ENCODE results near the gene LRCH1. TPM values are rescaled to one million over a fixed set of nuclear protein-coding genes. Genes with fewer than 3 reads are reported as not detected.

Gene LRCH1
- total RNA-seq, 4 donors from 2014 or later = 17.2 to 25.7 (median 21.9) TPM

DNA sequence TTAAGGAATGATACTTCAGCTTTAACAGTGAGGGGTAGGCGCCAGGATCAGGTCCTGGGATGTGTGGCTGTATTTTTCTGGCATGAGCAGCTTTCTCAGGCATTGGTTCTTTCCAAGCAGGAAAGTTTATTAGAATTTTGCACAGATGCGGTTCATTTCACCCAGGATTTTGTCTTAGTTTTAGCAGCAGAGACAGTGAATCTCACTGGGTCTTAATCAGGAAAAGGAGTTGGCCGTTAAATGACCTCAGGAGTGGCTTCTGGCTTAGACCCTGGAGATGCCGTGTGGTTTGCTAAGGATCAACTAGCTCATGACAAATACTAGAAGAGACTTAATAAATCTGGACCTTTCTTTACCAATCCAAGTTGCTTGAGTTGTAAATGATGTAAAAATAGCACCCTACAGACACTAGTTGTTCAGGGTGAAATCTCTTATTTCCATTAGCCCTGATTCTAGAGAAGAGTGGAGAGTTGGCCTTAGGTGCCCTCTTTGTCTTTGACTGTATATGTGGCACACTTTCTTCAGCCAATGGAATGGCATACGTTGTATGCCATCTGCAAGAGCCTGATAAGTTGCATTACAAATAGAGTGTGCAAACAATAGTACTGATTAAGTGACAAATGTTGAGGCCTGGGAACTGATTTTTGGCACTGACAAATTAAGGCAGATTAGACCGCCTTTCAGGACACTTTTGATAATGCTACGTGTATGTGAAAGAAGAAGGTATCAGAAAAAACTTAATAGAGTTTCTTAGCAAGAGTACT is 34.0 kb downstream of the LRCH1 start:
- Histone ChIP-seq H3K27me3 (no peaks in the 10 kb centered on the region), H3K9me3 (no peaks in the 10 kb centered on the region), H3K4me1 (peaks cover 0 to 52% (median 8%) of the 10 kb centered on the region in 4 donors), H3K36me3 (no peaks in the 10 kb centered on the region), H3K4me3 (no peak overlapping the region), H3K27ac (no peak overlapping the region)
- DNase-seq (ENCODE audit: low spot score in 2 of 2) = no peak
- TF ChIP-seq POLR2A (IDR thresholded peaks at IDR 0.05) (no peak), EP300 (IDR thresholded peaks at IDR 0.05) (no peak)
- TF ChIP-seq, protein P1, sequence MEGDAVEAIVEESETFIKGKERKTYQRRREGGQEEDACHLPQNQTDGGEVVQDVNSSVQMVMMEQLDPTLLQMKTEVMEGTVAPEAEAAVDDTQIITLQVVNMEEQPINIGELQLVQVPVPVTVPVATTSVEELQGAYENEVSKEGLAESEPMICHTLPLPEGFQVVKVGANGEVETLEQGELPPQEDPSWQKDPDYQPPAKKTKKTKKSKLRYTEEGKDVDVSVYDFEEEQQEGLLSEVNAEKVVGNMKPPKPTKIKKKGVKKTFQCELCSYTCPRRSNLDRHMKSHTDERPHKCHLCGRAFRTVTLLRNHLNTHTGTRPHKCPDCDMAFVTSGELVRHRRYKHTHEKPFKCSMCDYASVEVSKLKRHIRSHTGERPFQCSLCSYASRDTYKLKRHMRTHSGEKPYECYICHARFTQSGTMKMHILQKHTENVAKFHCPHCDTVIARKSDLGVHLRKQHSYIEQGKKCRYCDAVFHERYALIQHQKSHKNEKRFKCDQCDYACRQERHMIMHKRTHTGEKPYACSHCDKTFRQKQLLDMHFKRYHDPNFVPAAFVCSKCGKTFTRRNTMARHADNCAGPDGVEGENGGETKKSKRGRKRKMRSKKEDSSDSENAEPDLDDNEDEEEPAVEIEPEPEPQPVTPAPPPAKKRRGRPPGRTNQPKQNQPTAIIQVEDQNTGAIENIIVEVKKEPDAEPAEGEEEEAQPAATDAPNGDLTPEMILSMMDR (IDR thresholded peaks at IDR 0.05) = no peak
- WGBS, 2 donors = 67 to 74% methylated on average over 7 of the region's 7 CpGs

DNA sequence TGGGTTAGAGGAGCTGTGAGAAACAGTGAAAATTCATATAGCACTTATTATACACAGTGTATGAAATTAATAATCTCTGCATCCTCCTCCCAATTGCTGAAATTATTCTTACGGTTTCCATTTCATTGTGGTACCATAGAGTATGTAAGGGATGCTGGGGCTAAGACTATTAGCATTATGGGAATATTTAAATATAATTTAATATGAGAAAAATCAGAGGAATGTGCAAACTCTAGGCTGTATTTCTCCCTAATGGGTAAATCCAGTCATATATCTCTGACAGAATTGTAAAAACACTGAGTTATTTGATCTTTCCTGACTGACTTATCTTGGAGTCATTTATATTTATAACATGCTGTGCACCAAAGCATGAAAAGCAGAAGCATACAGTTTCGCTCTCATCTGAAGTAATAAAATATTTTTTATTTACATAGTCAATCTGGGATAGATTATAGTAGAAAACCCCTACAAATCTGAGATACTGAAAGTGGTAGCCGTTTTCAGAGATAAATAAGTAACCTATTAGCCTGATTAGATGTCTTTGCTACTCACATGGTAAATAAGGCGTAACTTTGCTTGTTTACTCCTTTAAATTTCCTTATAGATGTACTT is 34.9 kb downstream of the LRCH1 start:
- Histone ChIP-seq H3K36me3 (no peaks in the 10 kb centered on the region), H3K27ac (no peak overlapping the region), H3K4me1 (peaks cover 0 to 55% (median 8%) of the 10 kb centered on the region in 4 donors), H3K4me3 (no peak overlapping the region), H3K9me3 (no peaks in the 10 kb centered on the region), H3K27me3 (no peaks in the 10 kb centered on the region)
- DNase-seq (ENCODE audit: low spot score in 2 of 2) = no peak
- TF ChIP-seq POLR2A (IDR thresholded peaks at IDR 0.05) (no peak), EP300 (IDR thresholded peaks at IDR 0.05) (no peak)
- TF ChIP-seq, protein P1 (IDR thresholded peaks at IDR 0.05) = no peak
- WGBS, 2 donors = 80% methylated on average over 4 of the region's 4 CpGs

GRCh38 chr13:46592385-46592784 is 39.4 kb downstream of the LRCH1 start:
- H3K36me3 ChIP-seq = no peaks in the 10 kb centered on the region
- H3K4me1 ChIP-seq = peaks cover 3 to 53% (median 22%) of the 10 kb centered on the region in 4 donors
- no peaks in the 10 kb centered on the region for H3K9me3 ChIP-seq
- DNase-seq (ENCODE audit: low spot score in 2 of 2) = no peak
- no peaks in the 10 kb centered on the region for H3K27me3 ChIP-seq
- no peak overlapping the region for H3K27ac ChIP-seq
- no peak overlapping the region for H3K4me3 ChIP-seq
- TF ChIP-seq, protein P1 (IDR thresholded peaks at IDR 0.05) = no peak
- TF ChIP-seq EP300 (IDR thresholded peaks at IDR 0.05) (no peak), POLR2A (IDR thresholded peaks at IDR 0.05) (no peak)

DNA sequence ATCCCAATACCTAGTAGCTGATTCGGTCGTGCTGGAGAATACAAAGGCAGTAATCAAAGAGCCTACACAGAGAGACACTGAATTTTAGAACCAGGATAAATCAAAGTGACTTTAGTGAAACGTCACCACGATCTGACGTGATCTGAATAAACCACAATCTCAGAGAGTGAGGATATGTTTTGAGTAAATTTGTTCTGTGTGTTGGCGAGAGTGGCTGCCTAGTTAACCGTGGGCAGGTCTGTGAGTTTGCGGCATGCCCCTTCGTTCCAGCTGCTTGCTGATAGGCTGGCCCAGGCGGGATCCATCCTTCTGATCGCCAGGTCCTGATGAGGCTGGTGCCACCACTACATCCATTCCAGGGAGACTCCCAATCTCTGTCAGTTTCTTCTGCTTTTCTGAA is 40.4 kb downstream of the LRCH1 start:
- no peaks in the 10 kb centered on the region for H3K9me3 ChIP-seq
- H3K4me3 ChIP-seq = no peak overlapping the region
- H3K27ac ChIP-seq = no peak overlapping the region
- H3K36me3 ChIP-seq = no peaks in the 10 kb centered on the region
- no peaks in the 10 kb centered on the region for H3K27me3 ChIP-seq
- no peak for TF ChIP-seq EP300 (IDR thresholded peaks at IDR 0.05)
- TF ChIP-seq, protein P1 (IDR thresholded peaks at IDR 0.05) = no peak
- TF ChIP-seq POLR2A (IDR thresholded peaks at IDR 0.05) = no peak
- no peak for DNase-seq (ENCODE audit: low spot score in 2 of 2)
- 78 to 86% methylated on average over 11 of the region's 11 CpGs for WGBS, 2 donors
- H3K4me1 ChIP-seq = peaks cover 3 to 52% (median 29%) of the 10 kb centered on the region in 4 donors

- no peak for DNase-seq (ENCODE audit: low spot score in 2 of 2)
- 87 to 89% methylated on average over 5 of the region's 5 CpGs for WGBS, 2 donors
- Histone ChIP-seq H3K4me3 (no peak overlapping the region), H3K27ac (peak overlapping the region in 1 of 4 donors; percentile 67), H3K27me3 (no peaks in the 10 kb centered on the region), H3K9me3 (no peaks in the 10 kb centered on the region), H3K36me3 (no peaks in the 10 kb centered on the region), H3K4me1 (peaks cover 3 to 52% (median 30%) of the 10 kb centered on the region in 4 donors)
- TF ChIP-seq EP300 (IDR thresholded peaks at IDR 0.05) (no peak), POLR2A (IDR thresholded peaks at IDR 0.05) (no peak)
- TF ChIP-seq, protein P1 (IDR thresholded peaks at IDR 0.05) = no peak
These were observed 41.6 kb downstream of the LRCH1 start for GRCh38 chr13:46594374-46595078.
